A549 (cell line): ENCODE results near the gene SARDH. TPM values are rescaled to one million over a fixed set of nuclear protein-coding genes. Genes with fewer than 3 reads are reported as not detected.

Experiments used
- ATAC-seq, 2 experiments: fragments of 200-7000 bp in 1 of 2; fragments of >200 bp in 1 of 2; cut with Nextera tagmentation in 1 of 2; cut with Tn5 transposase in 1 of 2; 3 replicates each; pipeline versions ENCODE4 v1.8.0 to v1.9.1; 2018 to 2020; ENCODE audit warnings: mild to moderate bottlenecking in 1 of 2, moderate library complexity in 1 of 2
- CTCF ChIA-PET: fragments of 300-600 bp; sonication (Branson Sonifier 250); formaldehyde crosslinking; extraction: SDS; loops from one replicate; lab custom pipeline; 2021; ENCODE audit warnings: antibody characterized with exemption, inconsistent platforms; lab: Yijun Ruan, JAX
- POLR2A ChIA-PET: fragments of 350-600 bp; formaldehyde crosslinking; extraction: SDS; loops from one replicate; lab custom pipeline; 2021; ENCODE audit warnings: antibody characterized with exemption, inconsistent platforms; lab: Yijun Ruan, JAX
- DNase-seq, 2 experiments: peaks; one replicate each; pipeline versions ENCODE4 v3.0.0 to v3.0.0-alpha.2; 2011 to 2016; ENCODE audit warnings: low read depth in 1 of 2, low spot score in 1 of 2
- FAIRE-seq: peaks from 2 replicates; lab custom pipeline; 2011; peaks lifted over from hg19 to GRCh38; lab: Jason Lieb, UNC
- H3K27ac ChIP-seq, 2 experiments: fragments of >200 bp; sonication (Bioruptor Twin); formaldehyde crosslinking; 3 replicates each; pipeline ENCODE4 v1.5.1; 2016 to 2017
- H3K4me1 ChIP-seq: fragments of >200 bp; sonication (Bioruptor Twin); formaldehyde crosslinking; 3 replicates; pipeline ENCODE4 v1.6.1; 2016
- H3K4me2 ChIP-seq: fragments of >200 bp; sonication (Bioruptor Twin); formaldehyde crosslinking; 3 replicates; pipeline ENCODE4 v1.6.1; 2016
- H3K4me3 ChIP-seq: fragments of >200 bp; sonication (Bioruptor Twin); formaldehyde crosslinking; 3 replicates; pipeline ENCODE4 v1.5.1; 2016
- H3K9me3 ChIP-seq: fragments of >200 bp; sonication (Bioruptor Twin); formaldehyde crosslinking; 3 replicates; pipeline ENCODE4 v1.6.1; 2016
- BCL3 ChIP-seq: fragments of >200 bp; sonication (Bioruptor Twin); formaldehyde crosslinking; IDR thresholded peaks from 3 replicates; pipeline ENCODE4 v1.6.1; 2016
- BHLHE40 ChIP-seq: IDR thresholded peaks from 2 replicates; pipeline ENCODE4 v1.6.1; 2012; ENCODE audit warnings: low read depth, low read length, inconsistent platforms
- CBX8 ChIP-seq: fragments of 200-600 bp; sonication (generic); IDR thresholded peaks from 2 replicates; pipeline ENCODE4 v1.6.1; 2016
- CHD2 ChIP-seq: fragments of 150-350 bp; IDR thresholded peaks from 2 replicates; pipeline ENCODE4 v1.6.1; 2014; ENCODE audit warnings: low read length; ENCODE audit not compliant: partially characterized antibody
- EHF ChIP-seq: fragments of 250-450 bp; sonication (Bioruptor Pico); IDR thresholded peaks from 2 replicates; pipeline ENCODE4 v1.5.0; 2020; ENCODE audit warnings: mild to moderate bottlenecking
- FOXS1 ChIP-seq: fragments of 250-450 bp; sonication (Bioruptor Pico); IDR thresholded peaks from 2 replicates; pipeline ENCODE4 v1.5.0; 2020; ENCODE audit warnings: mild to moderate bottlenecking, moderate library complexity
- HEYL ChIP-seq: fragments of 250-450 bp; sonication (Bioruptor Pico); IDR thresholded peaks from 2 replicates; pipeline ENCODE4 v1.8.0; 2021; ENCODE audit warnings: mild to moderate bottlenecking, moderate library complexity
- HOXB13 ChIP-seq: fragments of 250-450 bp; sonication (Bioruptor Pico); IDR thresholded peaks from 2 replicates; pipeline ENCODE4 v1.5.0; 2020; ENCODE audit warnings: low read depth, mild to moderate bottlenecking, moderate library complexity
- KDM1A ChIP-seq: fragments of 200-600 bp; sonication (generic); IDR thresholded peaks from 2 replicates; pipeline ENCODE4 v1.6.1; 2016; ENCODE audit warnings: low read depth, mild to moderate bottlenecking
- KDM5A ChIP-seq: fragments of 200-600 bp; sonication (generic); IDR thresholded peaks from 2 replicates; pipeline ENCODE4 v1.6.1; 2016; ENCODE audit warnings: antibody characterized with exemption, mild to moderate bottlenecking
- MAFK ChIP-seq: fragments of 450-650 bp; IDR thresholded peaks from 2 replicates; pipeline ENCODE4 v1.6.1; 2014; ENCODE audit not compliant: partially characterized antibody
- MAX ChIP-seq: IDR thresholded peaks from 2 replicates; pipeline ENCODE4 v1.6.1; 2012
- RAD21 ChIP-seq, 2 experiments: fragments of >200 bp in 1 of 2; sonication (Bioruptor Twin) in 1 of 2; formaldehyde crosslinking in 1 of 2; IDR thresholded peaks in 1 of 2; conservative IDR thresholded peaks in 1 of 2; 2 replicates in 1 of 2; 3 replicates in 1 of 2; pipeline ENCODE4 v1.6.1; 2012 to 2018; ENCODE audit warnings: inconsistent platforms in 1 of 2
- RARB ChIP-seq: fragments of 250-450 bp; sonication (Bioruptor Pico); IDR thresholded peaks from 2 replicates; pipeline ENCODE4 v1.8.0; 2021; ENCODE audit warnings: mild to moderate bottlenecking, moderate library complexity
- RCOR1 ChIP-seq: fragments of 150-350 bp; IDR thresholded peaks from 2 replicates; pipeline ENCODE4 v1.6.1; 2014; ENCODE audit warnings: antibody characterized with exemption, low read length, low read depth
- TFCP2L1 ChIP-seq: fragments of 250-450 bp; sonication (Bioruptor Pico); IDR thresholded peaks from 2 replicates; pipeline ENCODE4 v1.5.0; 2021; ENCODE audit warnings: mild to moderate bottlenecking
- ZFP36 ChIP-seq: fragments of 450-650 bp; IDR thresholded peaks from 2 replicates; pipeline ENCODE4 v1.6.1; 2014; ENCODE audit warnings: borderline replicate concordance; ENCODE audit not compliant: partially characterized antibody
- WGBS: methylation state at CpG from one replicate; pipeline ENCODE4 v1.1.6; 2017; ENCODE audit errors: missing lambda C conversion rate; 5-methylcytosine and 5-hydroxymethylcytosine counted together
- polyA plus RNA-seq, 4 experiments: library from polyadenylated mRNA; depleted of rRNA in 3 of 4; stranded (reverse); fragments of >200 nt; fragmentation: RNase III in 1 of 4; extraction: RNeasy Plus Mini Kit Qiagen cat#74134 plus additional on column Dnase treatment in 1 of 4; gene quantifications; 2 replicates in 3 of 4; 3 replicates in 1 of 4; pipeline ENCODE4 v1.2.3, GENCODE V29; 2011 to 2017
- TF ChIP-seq, protein P1 (sequence below): IDR thresholded peaks from 2 replicates; pipeline ENCODE4 v1.6.1; 2012; ENCODE audit warnings: low read depth, borderline replicate concordance
- TF ChIP-seq, protein P2 (sequence below): fragments of >200 bp; sonication (Bioruptor Twin); formaldehyde crosslinking; IDR thresholded peaks from 2 replicates; pipeline ENCODE4 v1.6.1; 2016
- TF ChIP-seq, protein P3 (sequence below): fragments of 150-350 bp; IDR thresholded peaks from 2 replicates; pipeline ENCODE4 v1.6.1; 2014; ENCODE audit warnings: low read depth, mild to moderate bottlenecking, low read length

The SARDH gene
- polyA plus RNA-seq, 2 of the 4 experiments (the other 2 are of a cell fraction): 0.08 TPM; not detected in 1

DNA sequence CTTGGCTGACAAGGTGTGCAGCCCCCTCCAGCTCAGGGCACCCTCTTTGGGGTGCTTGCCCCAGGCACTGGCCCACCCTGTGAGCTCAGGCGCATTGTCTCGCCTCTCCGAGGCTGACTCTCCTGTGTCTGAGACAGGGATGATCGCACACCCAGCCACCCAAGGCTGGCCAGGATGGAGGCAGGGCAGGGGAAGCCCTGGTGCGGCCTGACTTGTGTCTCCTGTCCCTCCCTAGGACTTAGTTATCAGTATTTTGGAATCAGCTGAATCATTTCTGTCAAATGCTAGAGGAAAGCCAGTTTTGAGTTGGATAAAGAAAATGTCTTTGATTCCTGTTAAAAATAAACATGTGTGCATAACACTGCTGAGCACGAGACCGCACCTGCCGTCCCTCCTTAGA is 104.5 kb downstream of the SARDH start:
- TF ChIP-seq BCL3 (no peak), KDM1A (no peak), CHD2 (no peak), HEYL (CRISPR knock-in tag) (no peak), TFCP2L1 (CRISPR knock-in tag) (no peak), BHLHE40 (no peak), EHF (no peak), CBX8 (no peak)
- Histone ChIP-seq H3K4me3 (no peak overlapping the region), H3K9me3 (no peaks in the 10 kb centered on the region), H3K27ac (no peak overlapping the region), H3K4me2 (no peak overlapping the region), H3K4me1 (no peaks in the 10 kb centered on the region)
- WGBS: 46% methylated on average over 8 of the region's 8 CpGs
- no peak for ATAC-seq
- no peak for FAIRE-seq
- CTCF ChIA-PET: interaction anchor here (0.6 to 2.7 kb wide), 3 partner anchors 9 to 479 kb away, joined by 3 to 7 read pairs (median 4); no protein-coding TSS in a partner anchor
- POLR2A ChIA-PET: no interaction called here
- DNase-seq: no peak

DNA sequence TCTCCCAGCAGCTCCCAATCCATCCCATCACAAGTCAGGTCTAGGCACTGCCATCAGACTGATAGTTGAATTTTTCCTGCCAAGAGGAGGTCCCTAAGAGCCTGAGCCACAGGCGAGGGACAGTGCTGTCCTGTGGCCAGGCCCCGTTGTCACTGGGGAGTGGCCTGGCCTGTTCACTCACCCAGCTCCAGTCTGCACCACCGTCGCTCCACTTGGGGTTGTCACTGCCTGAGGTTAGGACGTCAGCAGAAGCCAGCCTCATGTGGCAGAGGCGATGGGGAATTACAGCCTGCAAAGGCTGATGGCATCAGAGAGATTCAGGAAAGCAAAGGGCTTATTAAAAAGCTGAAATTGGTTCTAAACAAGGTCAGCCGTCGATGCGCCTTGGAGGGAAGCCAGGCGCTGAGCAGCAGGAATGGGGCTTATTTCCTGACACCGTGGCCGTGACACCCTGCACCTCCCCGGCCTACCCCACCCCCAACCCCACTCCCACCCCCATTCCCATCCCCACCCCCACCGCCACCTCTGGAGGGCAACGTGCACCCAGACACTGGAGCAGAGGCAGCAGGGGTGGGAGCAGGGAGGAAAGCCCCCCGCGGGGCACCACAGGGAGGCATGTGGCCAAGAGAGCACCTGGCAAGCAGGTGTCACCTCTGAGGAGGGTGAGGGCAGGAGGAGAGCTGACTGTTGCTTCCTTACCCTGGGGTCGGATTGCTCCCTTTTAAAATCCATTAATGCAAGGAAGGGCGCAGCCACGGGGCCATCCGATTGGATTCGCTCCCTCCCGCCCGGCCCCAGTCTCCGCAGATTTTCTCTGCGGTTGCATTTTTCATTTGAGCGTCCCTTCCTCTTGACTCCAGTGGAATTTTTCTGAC is 105.1 kb downstream of the SARDH start:
- H3K9me3 ChIP-seq: no peaks in the 10 kb centered on the region
- H3K4me1 ChIP-seq: no peaks in the 10 kb centered on the region
- H3K4me2 ChIP-seq: no peak overlapping the region
- FAIRE-seq: no peak
- CTCF ChIA-PET: interaction anchor here (0.6 to 2.7 kb wide), 6 partner anchors 10 to 480 kb away, joined by 3 to 7 read pairs (median 3); no protein-coding TSS in a partner anchor
- POLR2A ChIA-PET: no interaction called here
- 59% methylated on average over 22 of the region's 27 CpGs for WGBS
- no peak for DNase-seq
- H3K4me3 ChIP-seq: no peak overlapping the region
- TF ChIP-seq MAFK (no peak), EHF (no peak), ZFP36 (no peak), RCOR1 (no peak), FOXS1 (CRISPR knock-in tag) (no peak), HEYL (CRISPR knock-in tag) (no peak), KDM5A (no peak), MAX (no peak), HOXB13 (CRISPR knock-in tag) (no peak), RAD21 (conservative IDR thresholded peaks at IDR 0.05 in 1 of 2, IDR thresholded peaks at IDR 0.05 in 1 of 2) (no peak), RARB (CRISPR knock-in tag) (no peak)
- TF ChIP-seq, protein P1, sequence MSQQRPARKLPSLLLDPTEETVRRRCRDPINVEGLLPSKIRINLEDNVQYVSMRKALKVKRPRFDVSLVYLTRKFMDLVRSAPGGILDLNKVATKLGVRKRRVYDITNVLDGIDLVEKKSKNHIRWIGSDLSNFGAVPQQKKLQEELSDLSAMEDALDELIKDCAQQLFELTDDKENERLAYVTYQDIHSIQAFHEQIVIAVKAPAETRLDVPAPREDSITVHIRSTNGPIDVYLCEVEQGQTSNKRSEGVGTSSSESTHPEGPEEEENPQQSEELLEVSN: no peak
- TF ChIP-seq, protein P2, sequence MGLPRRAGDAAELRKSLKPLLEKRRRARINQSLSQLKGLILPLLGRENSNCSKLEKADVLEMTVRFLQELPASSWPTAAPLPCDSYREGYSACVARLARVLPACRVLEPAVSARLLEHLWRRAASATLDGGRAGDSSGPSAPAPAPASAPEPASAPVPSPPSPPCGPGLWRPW: no peak
- TF ChIP-seq, protein P3, sequence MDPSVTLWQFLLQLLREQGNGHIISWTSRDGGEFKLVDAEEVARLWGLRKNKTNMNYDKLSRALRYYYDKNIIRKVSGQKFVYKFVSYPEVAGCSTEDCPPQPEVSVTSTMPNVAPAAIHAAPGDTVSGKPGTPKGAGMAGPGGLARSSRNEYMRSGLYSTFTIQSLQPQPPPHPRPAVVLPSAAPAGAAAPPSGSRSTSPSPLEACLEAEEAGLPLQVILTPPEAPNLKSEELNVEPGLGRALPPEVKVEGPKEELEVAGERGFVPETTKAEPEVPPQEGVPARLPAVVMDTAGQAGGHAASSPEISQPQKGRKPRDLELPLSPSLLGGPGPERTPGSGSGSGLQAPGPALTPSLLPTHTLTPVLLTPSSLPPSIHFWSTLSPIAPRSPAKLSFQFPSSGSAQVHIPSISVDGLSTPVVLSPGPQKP: no peak
- H3K27ac ChIP-seq: no peak overlapping the region
- no peak for ATAC-seq
